Measurements from ENCODE around the gene SLC25A5. TPM values are rescaled to one million over a fixed set of nuclear protein-coding genes. Genes with fewer than 3 reads are reported as not detected.
"Not testable (repeated sequence)": the region's sequence is repeated elsewhere in the genome, so short reads cannot be mapped to it uniquely, and the experiment has no call there.

The SLC25A5 gene
- total RNA-seq, 1 donor from 2014 or later: 173 TPM

DNA sequence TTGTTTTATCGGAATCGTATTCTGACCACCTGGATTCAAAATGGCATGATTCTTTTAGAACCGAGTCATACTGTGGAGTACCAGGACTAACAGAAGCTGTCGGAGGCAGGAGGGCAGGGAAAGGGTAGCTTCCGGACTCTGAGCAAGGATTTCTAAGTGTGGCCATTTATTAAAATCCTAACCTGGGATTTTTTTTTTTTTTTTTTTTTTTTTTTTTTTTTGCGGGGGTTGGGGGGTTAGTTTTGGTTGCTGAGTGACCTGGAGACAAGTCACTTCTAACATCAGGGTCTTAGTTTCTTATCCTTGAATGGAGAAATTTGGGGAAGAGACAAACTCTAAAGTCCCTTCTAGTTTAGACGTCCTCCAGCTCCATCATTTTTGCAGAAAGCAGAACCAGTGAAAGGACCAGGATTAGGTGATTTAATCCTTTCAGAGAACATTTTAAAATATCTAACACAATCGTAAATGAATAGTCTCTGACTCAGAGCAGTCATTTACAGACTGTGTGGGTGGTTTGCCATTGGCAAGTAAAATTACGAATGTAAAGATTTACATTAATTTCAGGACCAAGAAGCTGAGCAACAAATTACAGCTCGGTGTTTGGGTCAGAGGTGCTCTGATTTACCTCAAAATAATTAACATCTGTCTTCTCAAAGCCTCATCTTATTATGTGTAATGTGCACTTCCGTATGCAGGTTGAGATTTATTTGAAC, 7.3 kb downstream of the SLC25A5 start:
- DNase-seq (ENCODE audit: low read depth): no peak

DNA sequence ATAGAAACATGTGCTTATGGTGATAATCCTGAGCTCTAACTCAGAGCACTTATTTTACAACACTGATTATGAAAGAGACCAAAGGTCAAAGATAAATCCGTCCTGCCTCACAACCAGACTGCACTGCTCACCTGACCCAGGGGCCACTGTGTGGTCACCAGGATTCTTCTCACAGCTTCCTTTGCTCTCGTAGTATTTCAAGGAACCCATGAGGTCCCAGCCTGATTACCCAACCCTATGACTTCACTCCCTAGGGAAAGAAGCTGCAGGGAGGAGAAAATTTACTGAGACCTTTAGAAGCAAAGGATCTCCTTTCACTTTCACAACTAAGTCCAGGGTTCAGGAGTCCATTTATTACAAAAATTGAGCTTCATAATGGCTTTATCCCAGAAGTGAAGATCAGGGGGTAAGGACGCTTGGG, 9.6 kb downstream of the SLC25A5 start:
- peak; percentile 49 for DNase-seq (ENCODE audit: low read depth)

DNA sequence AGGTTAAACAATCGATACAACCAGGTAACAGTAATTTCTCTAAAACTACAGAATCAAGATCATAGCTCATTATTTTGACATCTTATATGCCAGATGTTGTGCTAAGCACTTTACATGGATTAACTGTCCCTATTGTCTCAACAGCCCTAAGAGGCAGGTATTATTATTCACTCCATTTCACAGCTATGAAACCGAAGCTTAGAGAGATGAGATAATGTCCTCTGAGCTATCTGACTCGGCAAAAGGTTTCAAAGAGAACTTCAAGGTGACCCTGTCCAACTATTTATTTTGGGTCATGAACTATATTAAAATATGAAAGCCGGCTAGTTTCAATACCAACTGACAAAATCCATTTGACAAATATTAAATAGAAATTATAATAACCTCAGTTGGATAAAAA, 10.3 kb downstream of the SLC25A5 start:
- DNase-seq (ENCODE audit: low read depth): no peak

DNA sequence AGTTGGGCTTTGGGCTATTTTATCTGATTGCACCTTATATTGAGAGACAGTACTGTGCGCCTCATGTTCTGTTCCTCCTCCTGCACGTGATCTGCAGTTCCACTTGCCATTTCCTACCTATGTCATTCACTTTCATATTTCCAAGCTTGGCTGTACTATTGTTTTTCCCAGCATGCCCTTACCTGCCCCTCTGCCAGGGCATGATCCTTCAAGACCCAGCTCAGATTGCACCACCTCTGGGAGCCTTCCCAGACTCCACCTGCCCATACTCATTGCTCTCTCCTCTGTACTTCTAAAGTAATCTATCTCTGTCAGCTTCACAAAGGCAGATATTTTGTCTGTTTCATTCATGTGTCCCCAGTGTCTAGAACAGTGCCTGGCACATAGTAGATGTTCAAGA, 11.6 kb downstream of the SLC25A5 start:
- DNase-seq (ENCODE audit: low read depth): no peak

DNA sequence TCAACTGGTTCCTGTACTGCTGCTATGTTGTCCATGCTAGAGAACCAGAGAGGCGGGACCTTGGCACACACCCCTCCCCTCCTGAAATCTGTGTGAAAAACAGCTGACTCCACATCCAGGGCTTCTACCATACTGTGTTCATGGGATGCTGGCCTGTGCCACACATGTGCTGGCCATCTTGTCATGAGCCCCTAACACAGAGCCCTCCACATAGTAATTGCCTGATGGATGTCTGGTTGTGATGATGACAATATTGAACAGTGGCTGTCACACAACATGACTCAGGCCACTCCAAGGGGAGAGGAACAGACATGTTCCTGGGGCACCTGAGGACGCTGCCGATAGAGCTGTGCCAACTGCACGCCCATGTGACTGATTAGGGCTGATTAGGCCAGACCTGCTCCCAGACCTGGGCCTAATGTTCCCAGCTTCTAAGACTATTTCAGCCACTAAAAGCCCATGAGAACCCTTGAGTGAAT, 13.1 kb downstream of the SLC25A5 start:
- DNase-seq (ENCODE audit: low read depth): no peak

DNA sequence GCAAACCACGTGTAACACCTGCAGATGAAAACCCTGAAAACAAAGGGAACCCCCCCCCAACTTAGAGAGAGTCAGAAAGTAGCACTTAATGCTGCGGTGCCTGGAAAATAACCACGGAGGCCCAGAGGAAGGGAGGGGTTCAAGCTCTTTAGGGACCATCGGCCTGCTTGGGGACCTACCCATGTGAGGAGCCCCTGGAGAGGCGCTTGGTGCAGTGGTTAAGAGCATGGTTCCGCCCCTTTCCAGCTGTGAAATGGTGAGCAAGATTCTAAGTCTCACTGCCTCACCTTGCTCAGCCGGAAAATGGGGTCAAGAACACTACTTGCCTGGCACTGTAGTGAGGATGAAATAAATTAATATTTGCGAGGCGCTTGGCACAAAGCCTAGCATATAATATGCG, 13.8 kb downstream of the SLC25A5 start:
- DNase-seq (ENCODE audit: low read depth): no peak

DNA sequence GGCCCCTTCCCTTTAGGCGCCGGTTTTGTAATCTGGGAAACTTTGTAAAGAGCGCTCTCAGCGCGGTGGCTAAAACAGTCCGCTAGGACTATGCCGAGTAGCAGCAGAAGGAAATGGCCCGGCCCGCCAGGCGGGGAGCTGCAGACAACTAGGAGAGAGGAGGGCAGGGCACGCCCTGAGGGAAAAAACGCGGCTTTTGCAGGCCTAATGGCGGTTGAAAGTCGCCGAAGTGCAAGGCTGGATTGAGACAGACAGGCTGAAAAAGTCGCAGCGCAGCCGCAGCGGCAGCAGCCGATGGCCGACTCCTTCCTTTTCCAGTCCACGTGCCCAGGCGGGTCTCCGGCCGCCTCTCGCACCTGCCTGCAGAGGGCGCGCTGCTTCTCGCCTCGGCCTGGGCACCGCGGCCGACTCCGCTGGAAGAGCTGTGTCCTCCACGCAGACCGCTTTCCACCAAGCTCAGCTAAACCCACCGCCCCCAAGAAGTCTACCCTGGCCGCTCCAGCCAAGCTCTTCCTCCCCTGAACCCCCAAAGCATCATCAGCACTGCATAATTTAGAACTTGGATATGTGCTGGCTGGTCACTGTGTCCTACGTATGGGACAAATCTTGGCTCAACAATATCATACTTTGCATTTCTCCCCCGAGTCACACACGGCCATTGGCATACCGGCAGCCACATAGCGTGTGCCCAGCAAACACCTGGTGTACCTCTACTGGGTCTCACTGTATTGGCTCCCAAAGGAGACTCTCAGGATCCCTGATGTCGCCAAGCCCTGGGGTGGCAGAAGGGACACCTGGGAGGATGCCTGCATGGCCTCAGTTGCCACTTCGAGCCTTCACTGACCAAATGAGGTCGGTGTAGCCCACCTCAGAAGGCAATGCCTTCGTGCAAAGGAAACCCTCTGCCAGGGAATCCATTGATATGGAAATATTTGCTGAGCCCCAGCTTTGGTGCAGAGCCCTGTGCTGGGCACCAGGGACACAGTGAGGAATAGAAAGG, 14.5 kb downstream of the SLC25A5 start:
- no peak for DNase-seq (ENCODE audit: low read depth)

DNA sequence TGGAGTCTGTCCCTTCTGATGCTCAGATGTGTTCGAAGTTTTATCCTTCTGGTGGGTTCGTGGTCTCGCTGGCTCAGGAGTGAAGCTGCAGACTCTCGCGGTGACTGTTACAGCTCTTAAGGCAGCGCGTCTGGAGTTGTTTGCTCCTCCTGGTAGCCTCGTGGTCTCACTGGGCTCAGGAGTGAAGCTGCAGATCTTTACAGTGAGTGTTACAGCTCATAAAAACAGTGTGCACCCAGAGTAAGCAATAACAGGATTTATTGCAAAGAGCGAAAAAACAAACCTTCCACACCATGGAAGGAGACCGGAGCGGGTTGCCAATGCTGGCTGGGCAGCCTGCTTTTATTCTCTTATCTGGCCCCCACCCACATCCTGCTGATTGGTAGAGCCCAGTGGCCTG, 18.5 kb downstream of the SLC25A5 start:
- no peak for DNase-seq (ENCODE audit: low read depth)

DNA sequence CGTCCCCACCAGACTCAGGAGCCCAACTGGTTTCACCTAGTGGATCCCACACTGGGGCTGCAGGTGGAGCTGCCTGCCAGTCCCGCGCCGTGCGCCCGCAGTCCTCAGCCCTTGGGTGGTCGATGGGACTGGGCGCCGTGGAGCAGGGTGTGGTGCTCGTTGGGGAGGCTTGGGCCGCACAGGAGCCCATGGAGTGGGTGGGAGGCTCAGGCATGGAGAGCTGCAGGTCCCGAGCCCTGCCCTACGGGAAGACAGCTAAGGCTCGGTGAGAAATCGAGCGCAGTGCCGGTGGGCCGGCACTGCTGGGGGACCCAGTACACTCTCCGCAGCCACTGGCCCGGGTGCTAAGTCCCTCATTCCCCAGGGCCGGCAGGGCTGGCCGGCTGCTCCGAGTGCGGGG, 19.5 kb downstream of the SLC25A5 start:
- not testable (repeated sequence) for DNase-seq (ENCODE audit: low read depth)

DNA sequence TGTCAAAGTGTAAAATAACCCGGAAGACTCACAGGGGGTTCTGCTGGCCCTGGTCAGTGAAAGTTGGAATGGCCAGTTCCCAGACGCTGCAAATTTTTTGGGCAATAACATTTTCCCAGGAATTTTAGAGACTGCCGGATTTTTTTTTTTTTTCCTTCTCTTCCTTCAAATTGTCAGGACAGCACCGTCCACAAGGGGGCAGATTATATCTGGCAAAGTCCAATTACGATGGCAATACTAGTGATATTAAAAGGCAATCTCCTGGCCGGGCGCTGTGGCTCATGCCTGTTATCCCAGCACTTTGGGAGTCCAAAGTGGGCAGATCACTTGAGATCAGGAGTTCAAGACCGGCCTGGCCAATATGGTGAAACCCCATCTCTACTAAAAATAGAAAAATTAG, 20.5 kb downstream of the SLC25A5 start:
- peak; percentile 53 for DNase-seq (ENCODE audit: low read depth)

DNA sequence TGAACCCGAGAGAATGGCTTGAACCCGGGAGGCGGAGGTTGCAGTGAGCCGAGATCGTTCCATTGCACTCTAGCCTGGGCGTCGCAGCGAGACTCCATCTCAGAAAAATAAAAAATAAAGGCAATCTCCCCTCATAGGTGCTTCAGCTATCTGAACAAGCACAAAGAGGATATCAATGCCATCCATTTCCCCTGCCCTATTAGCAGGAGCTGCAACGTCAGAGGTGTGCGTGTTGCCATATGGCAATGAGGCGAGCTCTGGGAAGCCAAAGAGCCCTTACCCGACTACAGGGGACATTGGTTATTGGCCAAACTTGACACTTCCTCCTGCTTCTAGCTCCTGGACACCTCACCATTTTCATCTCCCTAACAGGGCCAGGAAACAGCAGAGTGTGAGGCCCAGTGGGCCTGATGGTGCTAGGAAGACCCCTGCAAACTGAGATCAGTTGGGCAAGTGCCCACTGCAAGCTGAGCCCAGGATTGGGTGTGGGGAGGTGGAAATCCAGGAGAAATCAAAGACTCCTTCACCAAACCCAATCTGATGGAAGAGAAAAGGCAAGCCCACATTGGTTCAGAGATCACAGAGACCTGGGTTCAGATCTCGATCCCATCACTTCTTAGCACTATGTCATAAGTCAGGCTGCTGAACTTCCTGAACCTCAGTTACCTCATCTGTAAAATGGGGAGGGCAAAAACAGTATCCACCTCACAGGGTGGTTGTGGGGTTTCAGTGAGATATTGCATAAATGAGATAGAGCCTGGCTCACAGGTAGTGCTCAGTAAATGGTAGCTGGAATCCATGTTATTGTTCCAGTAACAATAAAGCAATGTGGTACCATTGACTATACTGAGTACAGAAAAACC, 21.2 kb downstream of the SLC25A5 start:
- no peak for DNase-seq (ENCODE audit: low read depth)

DNA sequence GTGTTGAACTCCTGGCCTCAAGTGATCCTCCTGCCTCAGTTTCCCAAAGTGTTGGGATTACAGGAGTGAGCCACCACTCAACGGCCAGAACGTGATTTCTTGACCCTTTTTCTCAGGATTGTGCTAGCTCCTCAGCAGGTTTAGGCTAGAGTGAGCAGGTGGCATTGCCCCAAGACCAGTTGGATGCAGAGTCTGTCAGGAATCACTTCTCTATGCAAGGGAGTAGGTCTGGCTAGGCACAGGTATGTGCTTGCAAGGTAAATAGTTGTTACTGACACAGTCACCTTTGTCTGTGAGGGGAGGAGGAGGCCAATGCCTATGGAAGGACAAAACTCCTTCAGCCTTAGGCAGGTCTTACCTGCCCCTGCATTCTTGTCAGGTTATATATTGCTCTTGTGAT, 24.2 kb downstream of the SLC25A5 start:
- DNase-seq (ENCODE audit: low read depth): no peak

DNA sequence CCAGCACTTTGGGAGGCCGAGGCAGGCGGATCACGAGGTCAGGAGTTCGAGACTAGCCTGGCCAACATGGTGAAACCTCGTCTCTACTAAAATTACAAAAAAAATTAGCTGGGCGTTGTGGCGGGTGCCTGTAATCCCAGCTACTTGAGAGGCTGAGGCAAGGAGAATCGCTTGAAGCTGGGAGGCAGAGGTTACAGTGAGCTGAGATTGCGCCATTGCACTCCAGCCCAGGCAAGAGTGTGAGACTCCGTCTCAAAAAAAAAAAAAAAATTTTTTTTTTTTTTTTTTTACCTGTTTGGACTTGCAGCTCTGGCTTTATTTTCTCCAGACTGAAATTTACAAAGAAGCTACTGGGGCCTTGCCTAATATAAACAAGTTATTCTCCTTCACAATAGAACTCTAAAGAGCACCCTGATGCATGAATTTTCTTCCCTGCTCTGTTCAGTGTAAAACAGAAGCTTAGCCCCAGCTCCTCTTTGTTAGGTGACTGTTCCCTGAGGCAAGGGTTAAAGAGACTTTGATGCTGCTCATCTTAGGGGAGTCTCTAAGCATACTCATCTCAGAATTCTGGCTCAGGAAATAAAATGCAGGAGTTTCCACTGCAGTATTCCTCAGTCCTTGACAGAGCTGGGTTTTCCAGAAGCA, 25.7 kb downstream of the SLC25A5 start:
- not testable (repeated sequence) for DNase-seq (ENCODE audit: low read depth)

DNA sequence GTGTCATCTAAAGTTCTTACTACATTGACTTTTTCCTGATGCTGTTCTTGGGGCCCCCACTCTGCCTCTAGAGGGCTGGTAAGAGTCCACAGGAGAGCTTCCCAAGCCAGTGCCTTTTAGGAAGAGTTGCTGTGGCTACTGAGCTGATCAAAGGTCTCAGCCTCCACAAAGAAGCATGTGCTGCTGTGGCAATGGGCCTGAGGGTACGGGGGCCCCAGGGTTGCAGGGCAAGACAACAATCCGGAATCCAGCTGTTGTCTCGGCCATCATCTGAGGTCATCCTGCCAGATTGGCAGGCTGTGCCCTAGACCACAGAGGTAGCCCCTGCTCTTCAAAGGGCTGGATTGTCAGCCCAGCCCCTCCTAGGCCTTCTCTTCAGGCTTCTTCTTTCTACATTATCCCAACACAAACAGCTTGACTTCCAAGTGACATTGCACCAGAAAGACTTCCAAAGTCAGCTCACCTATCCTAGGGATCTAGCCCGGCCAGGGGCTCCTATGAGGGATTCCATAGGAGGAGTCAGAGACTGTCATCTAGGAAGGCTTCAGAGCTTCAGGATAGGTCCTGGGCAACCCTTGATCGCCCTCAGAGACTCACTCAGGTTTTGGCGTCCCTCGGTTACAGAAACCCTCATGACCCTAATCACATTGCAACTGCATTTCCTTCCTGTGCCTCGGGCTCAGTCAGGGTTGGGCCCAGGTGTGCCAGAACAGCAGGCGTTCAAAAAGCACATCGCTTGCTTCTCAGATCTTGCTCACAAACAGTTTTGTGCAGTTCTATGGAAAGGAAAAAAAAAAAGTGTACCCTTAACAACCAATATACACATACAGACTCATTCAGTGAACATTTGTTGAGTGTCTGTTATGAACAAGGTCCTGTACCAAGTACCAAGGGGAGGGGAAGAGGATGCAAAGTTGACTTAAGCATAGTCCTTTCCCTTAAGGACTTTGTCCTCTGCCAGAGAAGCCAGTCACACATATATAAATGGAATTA, 27.8 kb downstream of the SLC25A5 start:
- no peak for DNase-seq (ENCODE audit: low read depth)

DNA sequence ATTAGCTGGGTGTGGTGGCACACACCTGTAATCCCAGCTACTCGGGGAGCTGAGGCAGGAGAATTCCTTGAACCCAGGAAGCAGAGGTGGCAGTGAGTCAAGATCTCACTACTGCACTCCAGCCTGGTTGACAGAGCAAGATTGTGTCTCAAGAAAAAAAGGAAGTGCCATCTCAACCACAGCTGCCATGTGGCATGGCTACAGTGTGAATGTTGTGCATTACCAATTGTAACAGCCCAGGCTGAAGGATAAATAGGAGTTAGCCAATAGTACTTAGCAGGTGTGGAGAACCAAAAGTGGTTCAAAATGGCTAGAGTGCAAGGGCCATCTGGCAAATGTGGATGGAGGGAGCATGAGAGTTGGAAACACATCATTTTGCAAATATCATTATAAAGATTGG, 28.9 kb downstream of the SLC25A5 start:
- DNase-seq (ENCODE audit: low read depth): no peak

DNA sequence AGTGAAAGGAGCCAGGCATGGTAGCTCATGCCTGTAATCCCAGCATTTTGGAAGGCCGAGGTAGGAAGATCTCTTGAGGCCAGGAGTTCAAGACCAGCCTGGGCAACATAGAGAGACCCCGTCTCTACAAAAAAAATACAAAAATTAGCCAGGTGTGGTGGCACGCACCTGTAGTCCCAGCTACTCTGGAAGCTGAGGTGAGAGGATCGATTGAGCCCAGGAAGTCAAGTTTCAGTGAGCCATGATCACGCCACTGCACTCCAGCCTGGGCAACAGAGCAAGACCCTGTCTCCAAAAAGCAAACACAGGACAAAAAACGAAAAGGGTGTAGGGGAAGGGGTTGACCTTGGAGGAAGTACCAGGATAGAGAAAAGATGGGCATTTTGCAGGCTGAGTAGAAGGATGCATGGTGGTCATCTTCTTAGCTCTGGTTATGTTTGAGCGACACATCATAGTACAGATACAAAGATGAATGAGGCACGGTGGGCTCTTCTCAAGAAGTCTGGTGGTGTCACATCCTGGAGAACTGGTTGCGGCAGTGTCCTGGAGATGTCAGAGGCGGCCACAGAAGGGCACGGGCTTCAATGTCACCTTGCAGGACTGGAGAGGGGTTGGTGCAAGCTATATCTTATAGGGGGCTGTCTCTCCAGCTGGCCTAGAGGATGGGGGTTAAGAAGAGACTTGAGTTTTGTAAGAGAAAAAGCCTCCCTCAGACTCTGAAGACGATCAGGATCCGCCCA, 32.0 kb downstream of the SLC25A5 start:
- DNase-seq (ENCODE audit: low read depth): no peak

DNA sequence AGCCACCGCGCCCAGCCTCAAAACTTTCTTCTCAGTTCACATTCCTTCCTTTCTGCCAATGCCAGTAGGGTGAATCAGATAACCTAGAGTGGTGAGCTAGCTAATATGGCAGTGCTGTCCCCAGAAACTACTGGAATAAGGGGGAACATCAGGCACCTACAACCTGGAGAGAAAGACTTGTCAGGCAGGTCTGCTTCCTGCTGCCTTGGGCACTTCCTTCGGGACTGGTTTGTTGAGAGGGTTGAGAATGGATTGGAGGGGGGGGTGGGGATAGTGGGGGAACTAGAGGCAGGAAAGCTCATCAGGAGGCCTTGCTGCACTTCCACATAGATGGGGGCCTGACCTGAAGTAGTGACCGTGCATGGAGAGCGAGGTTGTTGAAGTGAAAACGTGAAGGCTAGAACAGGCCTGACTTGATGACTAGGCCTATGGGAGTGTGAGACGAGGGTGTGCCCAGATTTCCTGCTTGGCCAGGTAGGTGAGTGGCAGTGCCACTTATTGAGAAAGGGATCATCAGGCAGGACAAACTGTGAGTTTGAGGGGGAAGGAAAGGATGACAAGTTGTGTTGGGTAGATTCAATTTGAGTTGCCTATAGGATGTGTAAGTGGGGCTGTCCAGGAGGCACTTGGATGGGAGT, 33.4 kb downstream of the SLC25A5 start:
- no peak for DNase-seq (ENCODE audit: low read depth)
